ENCODE measurements around the gene KLHL22. TPM values are rescaled to one million over a fixed set of nuclear protein-coding genes. Genes with fewer than 3 reads are reported as not detected.

KLHL22 gene
- total RNA-seq, 4 donors from 2014 or later = 7.7 to 13.0 (median 8.3) TPM

DNA sequence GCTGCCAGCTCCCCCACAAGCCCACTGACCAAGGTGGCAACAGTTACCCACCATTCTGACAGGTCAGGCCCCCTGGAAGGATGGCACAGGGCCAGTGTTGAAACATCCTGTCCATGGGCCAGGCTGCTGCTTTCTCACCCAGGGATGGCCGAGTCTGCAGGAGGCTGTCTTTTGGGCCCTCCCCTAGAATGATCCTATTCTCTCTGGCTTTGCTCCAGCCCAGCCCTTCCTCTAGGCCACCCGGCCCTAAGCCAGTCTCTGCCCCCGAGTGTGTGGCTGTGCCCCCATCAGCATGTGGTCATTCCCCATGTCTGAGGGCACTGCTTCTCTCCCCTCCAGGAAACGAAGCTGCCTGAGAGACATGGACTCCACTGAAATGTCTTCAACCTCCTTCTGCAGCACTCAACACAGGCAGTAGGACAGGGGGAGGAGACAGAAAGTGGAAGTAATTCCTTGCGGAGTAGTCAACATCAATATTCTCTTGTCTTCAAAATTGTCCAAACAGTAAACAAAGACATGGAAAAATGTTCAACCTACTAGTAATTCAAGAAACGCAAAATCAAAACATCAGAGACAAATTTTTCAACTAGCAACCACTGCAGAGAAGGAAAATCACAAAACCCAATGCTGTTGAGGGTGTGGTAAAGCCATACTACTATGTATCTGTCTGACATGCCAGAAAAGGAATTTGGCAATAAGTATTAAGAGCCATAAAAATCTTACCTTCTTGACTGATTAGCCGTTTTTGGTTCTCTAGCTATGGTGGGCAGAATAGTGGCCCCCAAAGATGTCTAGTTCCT is 52.9 kb downstream of the KLHL22 start:
- no peaks in the 10 kb centered on the region for H3K9me3 ChIP-seq
- TF ChIP-seq POLR2A (IDR thresholded peaks at IDR 0.05) = no peak
- no peak for TF ChIP-seq CTCF (IDR thresholded peaks at IDR 0.05)
- H3K4me1 ChIP-seq = peaks cover 0 to 29% (median 6%) of the 10 kb centered on the region in 3 donors
- intact Hi-C loops (cut with DNase I) = no loop called here
- 70 to 75% methylated on average over 6 of the region's 7 CpGs for WGBS, 2 donors
- no peak overlapping the region for H3K4me3 ChIP-seq
- peaks cover 0 to 50% (median 0%) of the 10 kb centered on the region in 3 donors for H3K36me3 ChIP-seq
- H3K27me3 ChIP-seq = peaks cover 0 to 18% (median 0%) of the 10 kb centered on the region in 4 donors
- peak overlapping the region in 1 of 4 donors; percentile 38 for H3K27ac ChIP-seq
- DNase-seq = no peak

- Histone ChIP-seq H3K27me3 (peaks cover 0 to 27% (median 0%) of the 10 kb centered on the region in 4 donors), H3K4me3 (no peak overlapping the region), H3K27ac (peak overlapping the region in 3 of 4 donors; percentile 36 to 42 (median 38)), H3K36me3 (peaks cover 0 to 50% (median 0%) of the 10 kb centered on the region in 3 donors), H3K9me3 (no peaks in the 10 kb centered on the region), H3K4me1 (peaks cover 5 to 36% (median 11%) of the 10 kb centered on the region in 3 donors)
- intact Hi-C loops (cut with DNase I) = no loop called here
- TF ChIP-seq POLR2A (IDR thresholded peaks at IDR 0.05) = no peak
- no peak for TF ChIP-seq CTCF (IDR thresholded peaks at IDR 0.05)
- 88 to 95% methylated on average over 4 to 14 of the region's 21 CpGs for WGBS, 2 donors
- no peak for DNase-seq
These were observed 53.7 kb downstream of the KLHL22 start for GRCh38 chr22:20441631-20442484.

DNA sequence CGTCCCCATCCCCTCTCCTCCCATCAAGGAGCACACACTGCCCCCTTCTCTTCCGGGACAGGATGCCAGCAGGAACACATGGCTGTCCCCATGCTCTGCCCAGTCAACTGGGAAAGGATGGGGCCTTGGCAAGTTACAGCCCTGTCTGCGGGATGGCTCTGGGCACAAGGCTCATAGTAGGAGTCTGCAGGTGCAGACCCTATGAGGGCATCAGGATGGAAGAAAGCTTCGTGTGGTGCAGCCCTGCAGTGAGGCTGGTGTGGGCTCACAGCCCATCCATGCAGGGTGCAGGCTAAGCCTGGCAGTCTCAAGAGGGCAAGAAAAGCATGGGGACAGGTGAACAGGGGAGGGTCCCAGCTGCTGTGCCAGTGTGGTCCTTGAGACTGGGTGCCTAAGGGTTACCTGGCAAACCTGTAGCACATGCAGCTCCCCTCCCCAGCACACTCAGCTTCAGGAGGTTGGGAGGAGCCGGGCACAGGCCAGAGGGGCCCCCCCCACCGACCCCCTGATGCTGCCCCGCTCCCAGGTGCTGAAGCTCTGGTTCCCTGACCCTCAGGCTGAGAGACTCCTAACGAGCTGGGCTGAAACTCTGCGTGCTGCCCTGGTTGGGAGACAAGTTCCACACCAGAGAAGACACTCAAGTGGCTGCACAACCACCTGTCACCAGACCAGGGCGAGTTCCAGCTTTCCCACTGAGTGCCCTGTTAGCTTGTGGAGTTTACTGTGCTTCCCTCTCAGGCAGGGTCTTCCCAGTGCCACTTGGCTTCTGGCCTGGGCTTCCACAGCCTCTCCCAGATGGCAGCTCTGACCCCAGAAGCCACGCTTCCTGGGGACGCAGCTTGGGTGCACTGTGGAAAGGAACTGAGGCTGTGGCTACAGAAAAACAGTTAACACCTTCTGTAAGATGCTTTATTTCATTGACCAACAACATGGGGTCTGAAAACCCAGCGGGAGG is 54.7 kb downstream of the KLHL22 start:
- no peak for TF ChIP-seq POLR2A (IDR thresholded peaks at IDR 0.05)
- TF ChIP-seq CTCF (IDR thresholded peaks at IDR 0.05) = no peak
- H3K27ac ChIP-seq = peak overlapping the region in 1 of 4 donors; percentile 36
- H3K4me3 ChIP-seq = no peak overlapping the region
- intact Hi-C loops (cut with DNase I) = no loop called here
- H3K4me1 ChIP-seq = peaks cover 13 to 46% (median 17%) of the 10 kb centered on the region in 3 donors
- H3K36me3 ChIP-seq = peaks cover 0 to 42% (median 0%) of the 10 kb centered on the region in 3 donors
- no peaks in the 10 kb centered on the region for H3K9me3 ChIP-seq
- WGBS, 2 donors = 79 to 100% methylated on average over 1 to 2 of the region's 13 CpGs
- no peak for DNase-seq
- peaks cover 0 to 36% (median 2%) of the 10 kb centered on the region in 4 donors for H3K27me3 ChIP-seq

DNA sequence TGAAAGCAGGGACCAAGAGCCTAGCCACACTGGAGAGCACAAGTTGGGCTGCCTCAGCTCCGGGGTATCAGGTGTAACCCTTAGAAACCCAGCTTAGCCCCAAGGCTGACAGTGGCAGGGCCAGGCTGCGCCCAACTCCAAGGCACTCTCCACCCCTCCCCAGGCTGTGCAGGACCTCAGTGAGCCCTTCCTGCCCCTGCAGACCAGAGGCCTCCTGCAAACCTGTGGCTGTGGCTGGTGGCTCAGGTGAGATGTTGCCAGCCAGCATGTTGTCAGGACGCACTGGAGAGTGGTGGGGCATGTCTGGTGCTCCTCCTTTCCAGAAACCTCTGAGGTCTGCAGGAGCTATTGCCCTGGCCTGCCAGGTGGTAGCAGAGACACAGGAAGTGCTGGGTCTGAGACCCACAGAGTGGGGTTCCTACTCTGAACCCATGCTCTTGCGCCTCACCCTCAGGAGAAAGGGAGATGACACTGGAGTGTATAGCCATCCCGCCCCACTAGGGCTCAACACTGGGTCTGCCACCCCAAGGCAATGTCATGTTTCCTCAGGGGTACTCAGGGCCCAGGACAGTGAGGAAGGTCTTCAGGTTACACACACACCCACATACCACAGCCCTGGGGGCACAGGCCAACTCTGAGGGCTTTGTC is 55.5 kb downstream of the KLHL22 start:
- Histone ChIP-seq H3K27ac (no peak overlapping the region), H3K4me1 (peaks cover 13 to 54% (median 23%) of the 10 kb centered on the region in 3 donors), H3K4me3 (no peak overlapping the region), H3K36me3 (peaks cover 0 to 33% (median 0%) of the 10 kb centered on the region in 3 donors), H3K9me3 (no peaks in the 10 kb centered on the region), H3K27me3 (peaks cover 0 to 45% (median 3%) of the 10 kb centered on the region in 4 donors)
- intact Hi-C loops (cut with DNase I) = no loop called here
- no peak for DNase-seq
- WGBS, 2 donors = 87 to 100% methylated on average over 1 to 3 of the region's 5 CpGs
- TF ChIP-seq CTCF (IDR thresholded peaks at IDR 0.05) (no peak), POLR2A (IDR thresholded peaks at IDR 0.05) (no peak)
